HS-27A (cell line): ENCODE results near the gene ARRB1.
"Not testable (repeated sequence)": the region's sequence is repeated elsewhere in the genome, so short reads cannot be mapped to it uniquely, and the experiment has no call there.

Experiments
- DNase-seq: peaks from one replicate; pipeline ENCODE4 v3.0.0-alpha.2; 2012; ENCODE audit warnings: low read depth, missing footprints

ARRB1 gene

DNA sequence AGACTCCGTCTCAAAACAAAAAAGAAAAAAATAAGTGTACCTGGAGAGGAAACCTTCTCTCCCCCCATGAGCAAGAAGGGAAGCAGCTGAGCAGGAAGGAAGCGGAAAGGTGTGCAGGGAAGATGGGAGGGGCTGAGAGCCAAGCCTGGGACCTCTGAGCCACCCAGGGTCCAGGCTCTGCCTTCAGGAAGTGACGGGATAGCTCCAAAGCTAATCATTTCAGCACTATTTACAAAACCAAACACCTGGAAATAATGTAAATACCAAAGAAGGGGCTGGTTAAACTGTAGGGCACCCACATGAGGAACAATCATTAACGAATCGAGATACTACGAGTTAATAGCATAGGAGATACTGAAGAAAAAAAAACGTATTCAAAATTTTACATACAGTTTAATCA lies 27.9 kb downstream of the ARRB1 start:
- no peak for DNase-seq

DNA sequence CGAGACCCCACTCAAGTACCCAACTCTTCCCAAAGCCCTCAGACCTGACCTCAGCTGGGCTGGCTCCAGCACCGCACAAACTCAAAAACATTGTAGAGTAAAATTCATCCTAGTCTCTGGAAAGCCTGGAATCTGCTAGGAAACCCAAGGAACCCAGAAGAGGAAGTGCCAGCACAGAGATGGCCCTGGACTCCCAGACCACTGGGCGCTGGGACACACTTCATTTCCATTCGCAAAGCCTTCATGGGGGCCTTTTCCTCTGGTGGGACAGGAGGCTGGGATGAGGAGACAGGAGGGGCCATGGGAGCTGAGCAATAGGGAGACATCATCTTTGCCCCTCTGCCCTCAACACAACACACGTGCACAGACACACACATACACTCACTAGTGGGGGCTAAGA lies 30.8 kb downstream of the ARRB1 start:
- no peak for DNase-seq

DNA sequence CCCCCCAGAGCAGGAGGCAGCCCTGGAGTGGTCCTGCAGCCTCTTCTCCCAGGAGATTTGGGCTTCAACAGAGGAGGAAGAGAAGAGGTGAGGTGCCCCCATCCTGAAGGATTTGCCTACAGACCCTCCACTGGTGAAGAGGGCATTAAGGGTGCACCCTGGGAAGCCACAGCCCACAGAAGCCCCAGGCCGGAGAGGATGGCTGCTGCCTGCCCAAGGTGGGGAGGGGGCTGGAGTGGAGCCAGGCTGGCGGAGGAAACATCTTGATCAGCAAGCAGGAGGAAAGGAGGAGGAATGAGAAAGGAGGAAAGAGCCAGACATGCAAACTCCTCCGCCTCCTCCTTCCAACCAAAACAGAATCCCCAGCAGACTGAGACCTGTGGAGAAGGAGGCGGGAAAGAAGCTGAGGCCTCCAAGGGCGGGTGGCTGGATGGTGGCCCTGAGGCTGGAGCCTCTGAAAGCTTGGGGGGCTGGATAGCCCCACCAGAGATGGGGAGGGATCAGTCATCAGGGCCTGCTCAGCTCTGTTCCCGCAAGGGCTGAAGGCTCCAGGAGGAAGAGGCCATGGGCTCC lies 31.3 kb downstream of the ARRB1 start:
- DNase-seq, result no peak

DNA sequence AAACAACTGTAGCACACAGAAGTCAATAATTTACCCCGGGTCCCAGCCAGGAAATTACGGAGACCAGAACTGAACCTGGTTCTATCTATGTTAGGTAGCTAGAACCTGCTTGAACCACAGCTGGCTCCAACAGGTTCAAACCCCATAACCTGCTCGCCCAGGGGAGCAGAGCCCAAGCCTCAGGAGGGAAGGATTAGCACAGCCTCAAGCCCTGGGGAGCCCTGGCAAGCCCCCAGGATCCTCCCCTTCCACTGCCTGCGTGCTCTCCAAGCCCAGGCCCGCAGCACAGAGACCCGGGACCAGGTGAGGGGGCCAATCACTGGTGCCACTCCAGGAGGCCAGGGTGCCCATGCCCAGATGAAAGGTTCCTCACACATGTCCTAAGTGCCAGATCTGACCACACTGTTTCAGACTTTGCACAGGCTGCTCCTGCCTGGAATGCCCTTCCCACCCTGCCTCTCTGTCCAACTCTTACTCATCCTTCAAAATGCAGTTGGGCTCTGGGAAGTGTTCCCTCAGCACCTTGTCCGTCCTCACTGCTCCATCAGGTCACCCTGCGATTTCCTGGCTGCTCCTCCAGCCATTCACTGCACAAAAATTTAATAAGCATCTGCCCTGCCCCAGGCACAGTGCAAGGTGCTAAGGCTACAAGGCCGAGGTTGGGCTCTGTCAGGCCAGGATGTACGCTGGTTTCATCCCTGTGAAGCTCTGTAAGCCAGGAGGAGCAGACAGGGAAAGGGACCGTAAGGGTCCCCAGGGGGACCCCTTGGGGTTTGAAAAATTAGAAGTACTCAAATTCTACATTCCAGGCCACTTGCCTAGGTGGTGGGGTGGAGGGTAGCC lies 32.2 kb downstream of the ARRB1 start:
- no peak for DNase-seq

- no peak for DNase-seq
These were observed 33.9 kb downstream of the ARRB1 start for GRCh38 chr11:75317446-75318122.

GRCh38 chr11:75315439-75315805 lies 36.0 kb downstream of the ARRB1 start:
- DNase-seq, result no peak

DNA sequence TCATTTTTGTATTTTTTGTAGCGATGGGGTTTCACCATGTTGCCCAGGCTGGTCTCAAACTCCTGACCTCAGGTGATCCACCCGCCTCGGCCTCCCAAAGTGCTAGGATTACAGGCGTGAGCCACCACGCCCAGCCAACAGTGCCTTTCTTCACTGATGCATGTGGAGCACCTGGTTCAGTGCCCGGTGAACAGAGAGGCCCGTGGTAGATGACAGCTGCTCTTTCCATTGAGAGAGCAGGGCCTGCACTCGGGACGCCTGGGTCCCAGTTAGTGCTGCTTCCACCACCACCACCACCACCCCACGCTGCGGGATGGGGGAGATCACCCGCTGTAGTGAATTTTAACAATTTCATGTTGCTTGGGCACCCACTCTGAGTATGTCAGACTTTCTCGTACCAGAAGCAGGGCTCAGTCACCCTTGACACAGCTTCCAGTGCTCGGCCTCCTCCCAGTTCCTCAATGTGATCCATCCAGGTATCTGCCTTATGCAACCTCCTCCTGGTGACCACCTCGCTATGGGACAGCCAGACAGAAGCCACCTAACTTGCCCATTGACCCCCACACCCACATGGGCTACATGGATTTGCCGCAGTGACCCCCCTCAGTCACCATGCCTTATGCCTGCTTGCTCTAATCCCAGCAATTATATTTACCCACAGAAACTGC lies 36.6 kb downstream of the ARRB1 start:
- no peak for DNase-seq

- no peak for DNase-seq
These were observed 37.8 kb downstream of the ARRB1 start for GRCh38 chr11:75313513-75314272.

- DNase-seq, result no peak
These were observed 39.1 kb downstream of the ARRB1 start for GRCh38 chr11:75312346-75312745.

- DNase-seq, result no peak
These were observed 39.6 kb downstream of the ARRB1 start for GRCh38 chr11:75311858-75312288.

DNA sequence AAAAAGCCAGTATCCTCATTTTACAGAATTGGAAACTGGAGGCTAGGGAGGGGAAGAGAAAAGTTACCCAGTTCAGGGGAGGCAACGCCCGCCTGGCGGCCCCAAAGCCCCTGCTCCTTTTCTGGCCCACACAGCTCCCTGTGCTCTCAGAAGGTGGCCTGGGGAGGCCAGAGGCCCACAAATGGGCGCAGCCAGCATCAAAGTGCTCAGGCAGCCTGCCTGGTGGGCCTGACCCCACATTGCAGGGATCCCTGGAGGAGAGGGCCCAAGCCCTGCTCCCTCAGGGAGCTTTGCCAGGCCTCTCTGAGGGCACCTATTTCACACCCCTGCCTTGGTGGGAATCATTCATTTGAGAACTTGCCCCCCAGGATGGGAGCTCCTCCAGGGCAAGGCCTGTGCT lies 42.5 kb downstream of the ARRB1 start:
- no peak for DNase-seq

- DNase-seq, result no peak
These were observed 43.3 kb downstream of the ARRB1 start for GRCh38 chr11:75308116-75308515.

DNA sequence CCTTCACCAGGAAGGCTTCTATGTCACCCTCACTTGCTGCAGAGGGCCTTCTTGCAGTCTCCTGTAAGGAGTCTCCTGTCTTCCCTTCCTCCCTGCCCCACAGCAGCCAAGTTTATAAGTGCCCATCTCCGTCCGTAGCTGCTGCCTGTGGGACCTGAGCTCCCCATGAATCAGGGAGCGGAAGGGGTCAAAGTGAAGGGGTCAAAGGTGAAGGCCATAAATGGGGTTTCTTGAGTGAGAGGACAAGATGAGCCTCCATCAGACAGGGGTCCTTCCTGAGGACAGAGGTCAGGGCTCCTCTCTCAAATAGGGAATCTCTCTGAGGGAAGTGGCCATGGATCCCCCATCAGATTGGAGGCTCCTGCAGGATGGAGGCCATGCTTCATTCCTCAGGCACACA lies 44.4 kb downstream of the ARRB1 start:
- DNase-seq, result no peak

- no peak for DNase-seq
These were observed 44.9 kb downstream of the ARRB1 start for GRCh38 chr11:75306529-75306928.

GRCh38 chr11:75305993-75306392 lies 45.5 kb downstream of the ARRB1 start:
- no peak for DNase-seq

DNA sequence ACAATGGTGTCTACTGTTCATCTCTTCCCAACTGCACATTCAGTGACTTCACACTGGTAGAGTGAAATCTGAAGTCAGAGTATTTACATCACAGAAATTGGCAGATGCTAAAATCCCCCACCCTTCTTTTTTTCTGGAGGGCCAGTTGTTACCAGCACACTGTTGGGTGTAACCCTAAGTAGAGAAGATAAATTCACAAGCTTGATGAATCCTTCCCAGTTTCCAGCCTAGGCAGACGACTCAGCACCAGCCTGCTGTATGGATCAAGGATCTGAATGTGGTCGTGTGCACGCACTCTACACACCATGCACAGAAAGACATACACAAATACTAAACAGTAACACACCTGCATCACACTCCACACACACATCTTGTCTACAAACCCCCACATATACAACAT lies 46.0 kb downstream of the ARRB1 start:
- DNase-seq, result no peak

- not testable (repeated sequence) for DNase-seq
These were observed 46.5 kb downstream of the ARRB1 start for GRCh38 chr11:75304941-75305340.

GRCh38 chr11:75303544-75304224 lies 47.8 kb downstream of the ARRB1 start:
- DNase-seq, result no peak

DNA sequence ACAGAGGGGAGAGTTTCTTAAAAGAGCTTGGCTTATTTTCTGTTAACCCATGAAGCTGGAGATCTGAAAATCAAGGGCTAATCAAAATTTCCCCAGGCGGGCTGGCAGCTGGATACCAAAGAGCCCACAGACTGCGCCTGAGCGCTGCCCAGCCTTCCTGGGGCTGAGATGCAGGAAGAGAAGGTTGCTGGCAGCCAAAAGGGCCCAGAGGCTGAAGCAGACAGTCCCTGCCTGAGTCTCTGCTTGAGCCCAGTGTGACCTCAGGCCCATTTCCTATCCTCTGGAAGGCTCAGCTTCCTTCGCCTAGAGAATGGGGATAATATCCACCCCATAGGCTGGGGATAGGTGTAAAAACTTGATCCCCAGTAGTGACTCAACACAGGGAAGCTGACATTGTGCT lies 49.1 kb downstream of the ARRB1 start:
- DNase-seq, result no peak

GRCh38 chr11:75301601-75302345 lies 49.7 kb downstream of the ARRB1 start:
- no peak for DNase-seq

DNA sequence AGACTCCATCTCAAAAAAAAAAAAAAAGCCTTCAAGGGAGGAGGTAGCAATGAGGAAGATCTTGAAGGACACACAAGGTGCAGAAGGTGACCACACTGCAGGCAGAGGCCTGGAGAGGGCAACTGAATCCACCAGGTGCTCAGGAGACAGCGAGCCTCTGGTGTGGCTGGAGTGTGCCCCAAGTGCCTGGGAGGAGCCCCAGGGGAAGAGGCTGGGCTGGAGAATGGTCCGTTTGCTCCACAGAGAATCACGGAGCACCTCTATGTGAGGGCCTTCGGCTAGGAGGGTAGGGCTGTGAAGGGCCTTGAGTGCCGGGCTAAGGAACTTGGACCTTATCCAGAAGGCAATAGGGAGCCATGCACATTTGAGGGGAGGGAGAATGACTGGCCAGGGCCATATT lies 50.3 kb downstream of the ARRB1 start:
- DNase-seq, result no peak
